ENCODE measurements around the gene DDIT3.

DNA sequence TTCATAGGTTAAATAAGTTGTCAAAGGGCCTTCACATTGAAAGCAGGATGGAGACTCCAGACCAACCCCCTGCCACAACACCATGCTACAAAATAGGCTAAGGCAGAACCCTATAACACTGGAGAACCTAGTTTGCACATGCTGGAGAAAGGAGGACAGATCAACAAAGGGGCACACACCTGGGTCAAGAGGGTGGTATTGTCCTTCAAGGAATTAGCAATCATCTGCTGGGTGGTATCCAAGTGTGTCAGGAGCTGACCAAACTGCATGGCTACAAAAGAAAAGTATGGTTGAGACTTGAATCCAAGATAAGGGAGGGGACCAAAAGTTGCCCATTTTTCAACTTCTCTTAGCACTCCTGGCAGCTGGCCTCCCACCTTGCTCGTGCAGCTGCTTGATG lies 11.5 kb upstream of the DDIT3 start:
- TF ChIP-seq CTCF (conservative IDR thresholded peaks at IDR 0.05; ENCODE audit: low read depth, low read length) (no peak), EZH2 (IDR thresholded peaks at IDR 0.05; ENCODE audit: borderline replicate concordance, low read depth, low read length, poor library complexity, severe bottlenecking) (no peak)
